HG02588 (cell line): ENCODE measurements around the gene VAT1L.

Experiments used
- ATAC-seq: cut with Tn5 transposase; IDR thresholded peaks from one replicate; pipeline ENCODE4 v1.9.1; 2021; ENCODE audit warnings: mild to moderate bottlenecking, moderate library complexity; ENCODE audit not compliant: unreplicated experiment

VAT1L gene

GRCh38 chr16:77833921-77834634 lies 45.7 kb downstream of the VAT1L start:
- ATAC-seq = no peak

- ATAC-seq = no peak
These were observed 46.5 kb downstream of the VAT1L start for GRCh38 chr16:77834635-77835540.

DNA sequence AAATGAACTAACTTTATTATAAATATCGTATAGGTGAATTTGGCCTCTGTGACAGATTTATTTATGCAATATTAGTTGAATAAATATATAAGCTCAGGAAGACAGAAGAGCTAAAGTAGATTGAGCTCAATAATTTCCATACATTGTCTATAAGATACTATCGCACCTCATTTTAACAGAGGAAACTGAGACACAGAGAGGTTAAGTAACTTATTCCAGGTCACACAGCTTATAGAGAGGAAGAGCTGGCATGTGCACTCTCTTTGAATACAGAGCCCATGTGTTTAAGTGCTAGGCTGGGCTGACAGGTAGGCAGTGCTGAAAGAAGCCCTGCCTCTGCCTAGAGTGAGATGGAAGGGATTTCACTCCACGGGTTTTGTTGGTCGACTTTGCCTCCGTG lies 48.4 kb downstream of the VAT1L start:
- ATAC-seq = no peak

DNA sequence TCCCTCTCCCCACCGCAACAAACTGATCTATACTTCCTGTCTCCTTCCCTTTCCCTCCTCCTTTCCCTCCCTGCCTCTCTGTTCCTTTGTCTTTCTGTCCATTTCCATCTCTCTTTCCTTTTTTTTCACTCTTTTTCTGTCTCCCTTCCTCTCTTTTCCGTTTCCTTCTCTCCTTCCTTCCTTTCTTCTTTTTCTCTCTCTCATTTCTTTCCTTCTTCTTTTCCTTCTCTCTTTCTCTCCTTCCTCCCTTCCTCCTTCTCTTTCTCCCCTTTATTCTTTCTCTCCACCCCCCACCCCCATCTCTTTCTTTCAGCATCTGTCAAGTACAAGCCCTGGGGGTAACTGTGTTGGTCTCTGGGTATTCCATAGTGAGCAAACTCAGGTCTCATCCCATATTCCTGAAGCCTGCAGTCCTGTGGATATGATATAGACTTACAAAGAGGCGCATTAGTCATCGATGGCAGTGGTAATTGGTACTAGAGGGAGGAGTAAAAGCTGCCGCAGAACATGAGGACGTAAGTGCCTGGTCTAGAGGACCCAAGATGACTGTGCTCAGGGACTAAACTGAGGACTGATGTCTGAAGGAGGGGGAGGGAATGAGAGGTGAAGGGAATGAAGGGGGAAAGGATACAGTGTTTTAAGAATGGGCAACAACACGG lies 50.4 kb downstream of the VAT1L start:
- no peak for ATAC-seq

DNA sequence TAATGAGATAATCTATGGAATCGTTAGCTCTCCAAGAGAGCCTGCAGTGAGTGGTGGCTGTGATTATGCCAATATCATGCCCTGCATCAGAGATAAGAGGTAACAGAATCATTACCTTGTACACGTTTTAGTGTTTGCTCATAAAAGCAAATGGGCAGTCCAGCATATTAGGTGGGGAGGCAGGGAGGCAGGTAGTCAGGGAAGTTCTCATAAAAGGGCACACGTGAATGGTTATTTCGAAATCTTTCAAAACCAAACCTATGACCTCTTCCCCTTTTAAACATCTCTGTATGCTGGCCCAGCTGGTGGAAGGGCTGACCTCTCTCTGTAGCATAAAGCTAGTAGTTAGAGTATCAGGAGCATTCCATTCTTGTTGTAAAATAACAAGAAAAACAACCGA lies 51.7 kb downstream of the VAT1L start:
- ATAC-seq = no peak

DNA sequence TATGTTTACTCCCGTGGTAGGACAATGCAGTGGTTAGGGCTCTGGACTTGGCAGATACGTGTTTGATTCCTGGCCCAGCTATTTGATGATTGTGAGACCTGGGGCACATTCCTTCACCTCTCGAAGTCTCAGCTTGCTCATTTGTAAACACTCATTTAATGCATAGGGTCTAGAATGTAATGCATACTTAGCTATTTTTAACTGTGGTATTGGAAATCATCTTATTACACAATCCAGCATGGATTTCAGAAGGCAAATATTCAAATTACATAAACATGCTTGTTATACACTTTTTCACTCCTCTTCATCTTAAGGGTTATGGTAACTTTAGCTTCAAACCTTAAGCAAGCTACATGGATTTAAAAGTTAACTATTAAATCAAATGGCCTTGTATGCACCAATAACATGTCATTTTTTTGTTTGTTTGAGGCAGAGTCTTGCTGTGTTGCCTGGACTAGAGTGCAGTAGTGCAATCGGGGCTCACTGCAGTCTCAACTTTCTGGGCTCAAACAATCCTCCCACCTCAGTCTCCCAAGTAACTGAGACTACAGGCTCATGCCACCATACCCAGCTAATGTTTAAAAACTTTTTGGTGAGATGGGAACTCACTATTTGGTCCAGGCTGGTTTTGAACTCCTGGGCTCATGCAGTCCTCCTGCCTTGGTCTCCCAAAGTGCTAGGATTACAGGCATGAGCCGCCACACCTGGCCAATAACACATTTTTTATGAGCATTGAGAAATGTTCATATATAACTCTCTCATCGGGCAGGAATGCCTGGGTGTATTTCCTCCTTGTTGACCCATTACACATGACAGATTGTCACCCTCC lies 52.5 kb downstream of the VAT1L start:
- ATAC-seq = no peak

GRCh38 chr16:77841502-77841763 lies 53.1 kb downstream of the VAT1L start:
- no peak for ATAC-seq

DNA sequence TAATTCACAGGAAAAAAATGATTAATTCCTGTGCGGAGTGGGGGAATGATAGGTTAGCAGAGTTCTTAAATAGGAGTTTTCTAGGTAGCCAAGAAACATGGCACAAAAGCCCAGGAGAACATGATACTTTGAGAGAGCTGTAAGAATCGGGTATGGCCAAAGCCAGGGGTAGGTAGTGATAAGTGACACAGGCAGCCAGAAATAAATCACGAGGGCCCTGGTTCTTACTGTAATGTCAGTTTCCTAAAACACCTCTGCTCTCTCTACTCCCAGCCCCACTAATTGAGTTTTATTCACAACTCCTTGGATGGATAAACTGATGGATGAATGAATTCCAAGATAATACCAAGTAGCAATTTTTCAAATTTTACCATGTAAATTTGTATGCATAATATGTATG lies 54.1 kb downstream of the VAT1L start:
- no peak for ATAC-seq

- no peak for ATAC-seq
These were observed 55.0 kb downstream of the VAT1L start for GRCh38 chr16:77843405-77843804.

DNA sequence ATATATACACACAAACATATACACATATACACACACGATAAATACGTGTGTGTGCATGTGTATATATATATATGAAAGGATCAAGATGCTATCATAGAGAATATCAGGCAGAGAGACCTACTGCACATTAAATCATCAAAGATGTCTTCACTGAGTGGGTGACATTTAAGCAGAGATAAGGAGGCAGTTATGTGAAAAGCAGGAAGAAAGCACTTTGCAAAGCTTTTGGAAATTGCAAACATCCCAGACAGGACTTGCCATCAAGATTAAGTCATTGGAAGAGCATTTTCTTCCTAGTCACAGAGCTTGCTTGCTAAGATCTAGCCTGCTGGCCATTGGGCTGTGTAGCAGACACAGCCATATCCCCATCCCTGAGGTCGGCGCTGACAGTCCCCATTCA lies 56.4 kb downstream of the VAT1L start:
- no peak for ATAC-seq

DNA sequence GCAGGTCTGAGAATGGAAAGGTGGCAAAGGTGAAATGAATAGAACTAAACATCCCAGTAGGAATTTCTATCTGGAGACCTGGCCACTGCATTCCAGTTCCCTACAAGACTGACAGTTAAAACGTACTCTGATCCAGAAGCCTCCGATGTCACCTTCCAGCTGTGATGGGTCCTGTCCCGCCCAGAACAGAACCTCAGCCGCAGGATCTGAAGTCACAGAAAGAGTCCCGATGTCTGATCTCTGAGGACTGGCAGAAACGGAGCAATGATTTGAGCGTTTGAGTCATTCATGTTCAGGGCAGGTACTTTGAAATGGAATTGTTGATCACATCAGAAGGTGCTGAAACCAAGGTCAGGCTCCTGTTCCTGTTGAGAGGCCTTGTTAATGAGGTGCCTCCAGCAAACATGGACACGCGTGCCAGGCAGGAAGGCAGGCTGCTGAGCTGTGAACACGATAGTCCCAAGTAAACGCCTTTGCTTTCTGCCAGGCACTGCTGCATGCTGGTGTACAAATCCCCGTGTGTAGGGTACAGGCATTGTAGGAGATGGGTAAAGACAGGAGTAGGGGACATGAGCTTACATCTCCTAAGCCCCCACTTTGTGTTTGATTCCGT lies 61.4 kb downstream of the VAT1L start:
- ATAC-seq = no peak

- no peak for ATAC-seq
These were observed 62.4 kb downstream of the VAT1L start for GRCh38 chr16:77850636-77851333.

DNA sequence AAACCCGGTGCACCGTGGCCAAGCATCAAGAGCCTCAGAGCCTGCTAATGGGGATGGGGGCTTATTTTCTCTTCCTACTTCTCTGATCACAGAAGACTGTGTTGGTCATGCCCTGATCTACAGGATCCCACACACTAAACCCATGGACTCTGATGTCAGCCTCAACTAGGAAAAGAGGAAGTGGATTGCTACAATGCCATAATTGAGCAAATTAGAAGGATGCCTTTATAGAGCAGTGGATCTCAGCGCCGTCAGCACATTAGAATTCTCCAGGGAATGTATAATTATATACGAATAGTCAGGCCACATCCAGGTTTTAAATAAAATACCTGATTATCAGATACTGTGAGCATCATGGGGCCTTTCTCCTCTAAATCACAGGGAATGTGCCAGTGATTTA lies 64.8 kb downstream of the VAT1L start:
- ATAC-seq = no peak

DNA sequence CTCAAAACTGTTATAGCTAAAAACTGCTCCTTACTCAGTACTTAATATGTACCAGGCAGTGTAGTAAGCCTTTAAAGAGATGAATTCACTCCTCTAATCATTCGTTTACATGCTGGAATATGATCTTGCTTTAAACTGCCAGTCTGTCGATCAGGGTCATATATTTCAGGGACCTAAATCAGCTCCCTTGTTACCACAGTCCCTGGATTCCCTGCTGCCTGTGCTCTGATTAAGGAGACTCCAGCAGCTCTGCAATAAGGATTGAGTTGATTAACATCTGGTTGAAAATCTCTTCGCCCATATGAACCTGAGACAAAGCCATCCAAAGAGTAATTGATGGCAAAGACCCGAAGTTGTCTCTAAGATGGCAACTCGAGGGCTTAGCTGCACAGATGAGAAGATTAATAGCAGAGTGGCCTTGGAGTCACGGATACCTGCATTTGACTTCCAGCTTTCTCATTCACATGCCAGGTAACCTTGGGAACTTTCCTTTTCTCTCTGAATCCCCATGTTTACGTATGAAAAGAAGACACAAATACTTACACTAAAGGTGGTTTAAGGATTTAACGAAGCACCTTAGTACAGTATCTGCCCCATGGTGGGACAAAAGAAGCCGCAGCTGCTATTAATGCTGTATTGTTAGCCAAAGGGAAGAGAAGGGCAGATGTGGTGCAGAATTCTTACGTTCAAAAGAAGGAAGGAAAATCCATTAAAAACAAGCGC lies 68.2 kb downstream of the VAT1L start:
- ATAC-seq = no peak

DNA sequence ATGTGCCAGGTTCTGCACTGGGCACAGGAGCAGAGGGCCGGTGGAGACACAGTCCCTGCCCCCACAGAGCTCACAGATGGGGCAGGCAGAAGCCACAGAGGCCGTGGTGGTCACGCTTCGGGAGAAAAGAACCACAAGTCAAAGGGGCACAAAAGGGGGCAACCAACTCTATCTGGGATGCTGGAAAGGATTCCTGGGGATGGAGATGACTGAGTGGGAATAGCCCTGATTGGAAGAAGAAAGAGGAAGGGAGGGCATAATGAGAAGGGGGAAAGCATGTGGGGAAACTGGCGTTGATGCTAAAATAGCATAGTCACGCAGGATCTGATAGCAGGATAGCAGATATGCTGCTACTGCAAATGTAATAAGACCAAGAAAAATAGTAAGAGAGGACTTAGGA lies 69.7 kb downstream of the VAT1L start:
- no peak for ATAC-seq

GRCh38 chr16:77859493-77860232 lies 71.3 kb downstream of the VAT1L start:
- ATAC-seq = no peak

DNA sequence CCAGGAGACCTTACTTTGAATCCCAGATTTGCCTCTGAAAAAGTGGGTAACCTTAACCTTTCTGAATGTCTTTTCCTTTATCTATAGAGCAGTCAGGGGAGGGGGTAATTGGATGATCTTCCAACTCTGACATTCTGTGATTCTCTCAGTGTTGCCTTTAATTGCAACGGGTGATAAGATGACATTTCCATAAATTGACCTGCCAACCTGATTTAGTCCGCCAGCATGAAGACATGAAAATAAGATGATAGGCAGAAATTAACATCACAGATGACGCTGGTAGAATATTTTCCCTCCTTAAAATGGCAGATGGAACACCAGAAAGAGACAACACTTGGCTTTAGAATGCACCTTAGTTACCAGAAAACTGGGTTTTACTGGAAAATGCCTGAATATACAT lies 72.6 kb downstream of the VAT1L start:
- ATAC-seq = no peak

DNA sequence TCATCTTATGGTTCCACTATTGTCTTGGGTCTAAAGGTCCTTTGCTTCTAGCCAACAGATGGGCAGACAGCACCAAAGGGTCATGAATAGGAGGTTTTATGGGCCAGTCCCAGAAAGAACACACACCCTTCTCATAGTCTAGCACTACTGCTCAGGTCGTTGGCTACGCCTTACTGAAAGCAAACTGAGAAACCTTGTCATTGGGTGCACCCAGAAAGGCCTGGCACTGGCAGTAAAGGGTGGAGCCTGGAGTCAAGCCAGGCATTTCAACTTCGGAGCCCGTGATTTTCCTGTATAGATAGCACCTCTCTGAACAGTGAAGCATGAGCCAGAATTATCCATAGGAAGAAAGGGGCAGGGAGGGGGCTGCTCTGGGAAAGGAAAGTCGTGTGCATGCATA lies 74.9 kb downstream of the VAT1L start:
- no peak for ATAC-seq

GRCh38 chr16:77866752-77867151 lies 78.4 kb downstream of the VAT1L start:
- ATAC-seq = no peak
